GM12892 (cell line): ENCODE results near the gene RDM1.

Source experiments
- POLR2A ChIP-seq: IDR thresholded peaks from 2 replicates; pipeline ENCODE4 v1.6.1; 2011; ENCODE audit warnings: low read depth, low read length, control low read depth
- POLR2AphosphoS5 ChIP-seq: IDR thresholded peaks from 2 replicates; pipeline ENCODE4 v1.6.1; 2011; ENCODE audit warnings: low read depth, low read length, control low read depth
- TAF1 ChIP-seq: IDR thresholded peaks from 2 replicates; pipeline ENCODE4 v1.6.1; 2011; ENCODE audit warnings: low read depth, mild to moderate bottlenecking, control low read depth, low read length, borderline replicate concordance

- TF ChIP-seq POLR2A = no peak
- TF ChIP-seq POLR2AphosphoS5 = no peak
- no peak for TF ChIP-seq TAF1
Observed at GRCh38 chr17:35934760-35935159, 4.2 kb upstream of the RDM1 start.
